ENCODE results near the gene GCH1. TPM values are rescaled to one million over a fixed set of nuclear protein-coding genes. Genes with fewer than 3 reads are reported as not detected.

Gene GCH1
- total RNA-seq, 4 donors from 2014 or later, result 9.5 to 14.3 (median 12.1) TPM

- H3K4me3 ChIP-seq, result no peak overlapping the region
- no peak overlapping the region for H3K27ac ChIP-seq
- peaks cover 2% of the 10 kb centered on the region for H3K27me3 ChIP-seq
- WGBS, result 98% methylated on average over 8 of the region's 8 CpGs
- no peaks in the 10 kb centered on the region for H3K36me3 ChIP-seq
- H3K4me1 ChIP-seq, result peaks cover 11% of the 10 kb centered on the region
- DNase-seq (ENCODE audit: low spot score in 2 of 2), result no peak
- no peaks in the 10 kb centered on the region for H3K9me3 ChIP-seq
- TF ChIP-seq EP300 (IDR thresholded peaks at IDR 0.05) (no peak), POLR2A (IDR thresholded peaks at IDR 0.05) (no peak)
- TF ChIP-seq, protein P1, sequence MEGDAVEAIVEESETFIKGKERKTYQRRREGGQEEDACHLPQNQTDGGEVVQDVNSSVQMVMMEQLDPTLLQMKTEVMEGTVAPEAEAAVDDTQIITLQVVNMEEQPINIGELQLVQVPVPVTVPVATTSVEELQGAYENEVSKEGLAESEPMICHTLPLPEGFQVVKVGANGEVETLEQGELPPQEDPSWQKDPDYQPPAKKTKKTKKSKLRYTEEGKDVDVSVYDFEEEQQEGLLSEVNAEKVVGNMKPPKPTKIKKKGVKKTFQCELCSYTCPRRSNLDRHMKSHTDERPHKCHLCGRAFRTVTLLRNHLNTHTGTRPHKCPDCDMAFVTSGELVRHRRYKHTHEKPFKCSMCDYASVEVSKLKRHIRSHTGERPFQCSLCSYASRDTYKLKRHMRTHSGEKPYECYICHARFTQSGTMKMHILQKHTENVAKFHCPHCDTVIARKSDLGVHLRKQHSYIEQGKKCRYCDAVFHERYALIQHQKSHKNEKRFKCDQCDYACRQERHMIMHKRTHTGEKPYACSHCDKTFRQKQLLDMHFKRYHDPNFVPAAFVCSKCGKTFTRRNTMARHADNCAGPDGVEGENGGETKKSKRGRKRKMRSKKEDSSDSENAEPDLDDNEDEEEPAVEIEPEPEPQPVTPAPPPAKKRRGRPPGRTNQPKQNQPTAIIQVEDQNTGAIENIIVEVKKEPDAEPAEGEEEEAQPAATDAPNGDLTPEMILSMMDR (IDR thresholded peaks at IDR 0.05), result no peak
These were observed 92.9 kb downstream of the GCH1 start for GRCh38 chr14:54809767-54810166.

GRCh38 chr14:54808326-54809161, 94.1 kb downstream of the GCH1 start:
- TF ChIP-seq, protein P1 (IDR thresholded peaks at IDR 0.05), result no peak
- TF ChIP-seq POLR2A (IDR thresholded peaks at IDR 0.05) (no peak), POLR2AphosphoS5 (IDR thresholded peaks at IDR 0.05) (no peak), EP300 (IDR thresholded peaks at IDR 0.05) (no peak)
- no peak overlapping the region for H3K27ac ChIP-seq
- H3K27me3 ChIP-seq, result peaks cover 2% of the 10 kb centered on the region
- no peak for DNase-seq (ENCODE audit: low spot score in 2 of 2)
- peaks cover 11% of the 10 kb centered on the region for H3K4me1 ChIP-seq
- 76% methylated on average over 8 of the region's 8 CpGs for WGBS
- no peaks in the 10 kb centered on the region for H3K9me3 ChIP-seq
- H3K4me3 ChIP-seq, result no peak overlapping the region
- H3K36me3 ChIP-seq, result no peaks in the 10 kb centered on the region

DNA sequence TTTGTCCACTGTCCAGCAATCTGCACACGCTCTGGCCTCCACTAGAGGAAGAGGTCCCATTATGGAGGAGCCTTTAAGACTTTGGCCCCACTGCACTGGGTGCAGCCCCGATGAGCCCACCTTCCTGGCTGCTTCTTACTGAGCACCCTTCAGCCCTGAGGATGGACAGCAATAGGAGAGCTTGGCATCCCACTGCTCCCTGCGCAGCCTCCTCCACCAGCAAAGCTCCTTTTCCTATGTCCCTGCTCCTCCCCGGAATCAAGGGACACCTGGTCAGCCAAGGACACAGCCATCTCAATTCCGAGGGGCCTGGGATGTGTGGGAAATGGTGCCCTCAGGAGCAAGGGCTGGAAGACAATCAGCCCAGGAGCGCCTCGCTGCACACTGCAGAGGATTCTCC, 94.7 kb downstream of the GCH1 start:
- no peak for TF ChIP-seq POLR2AphosphoS5 (IDR thresholded peaks at IDR 0.05)
- H3K9me3 ChIP-seq, result no peaks in the 10 kb centered on the region
- no peak for DNase-seq (ENCODE audit: low spot score in 2 of 2)
- H3K27ac ChIP-seq, result no peak overlapping the region
- H3K27me3 ChIP-seq, result peaks cover 2% of the 10 kb centered on the region
- 97% methylated on average over 5 of the region's 7 CpGs for WGBS
- no peaks in the 10 kb centered on the region for H3K36me3 ChIP-seq
- no peak overlapping the region for H3K4me3 ChIP-seq
- H3K4me1 ChIP-seq, result peaks cover 11% of the 10 kb centered on the region

DNA sequence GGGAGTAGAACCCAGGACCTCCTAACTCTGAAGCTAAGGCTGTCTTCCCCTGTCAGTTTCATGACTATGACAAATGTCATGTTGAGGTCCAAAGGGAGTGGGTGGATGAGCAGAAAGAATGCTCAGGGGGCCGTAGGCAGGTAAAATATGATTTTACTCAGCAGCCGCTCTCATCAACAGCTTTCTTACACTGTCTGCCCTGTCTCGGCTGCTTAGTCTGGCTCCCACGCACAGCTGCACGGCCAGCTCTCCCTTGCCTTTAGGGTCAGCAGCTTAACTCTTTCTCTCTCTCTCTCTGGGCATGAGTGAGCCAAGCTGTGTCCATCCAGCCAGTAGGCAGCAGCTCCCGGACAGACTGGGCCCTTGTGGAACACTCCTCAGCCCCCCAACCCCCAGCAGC, 95.2 kb downstream of the GCH1 start:
- no peak for DNase-seq (ENCODE audit: low spot score in 2 of 2)
- no peaks in the 10 kb centered on the region for H3K36me3 ChIP-seq
- TF ChIP-seq POLR2A (IDR thresholded peaks at IDR 0.05) (no peak), POLR2AphosphoS5 (IDR thresholded peaks at IDR 0.05) (no peak)
- TF ChIP-seq, protein P1 (IDR thresholded peaks at IDR 0.05), result no peak

DNA sequence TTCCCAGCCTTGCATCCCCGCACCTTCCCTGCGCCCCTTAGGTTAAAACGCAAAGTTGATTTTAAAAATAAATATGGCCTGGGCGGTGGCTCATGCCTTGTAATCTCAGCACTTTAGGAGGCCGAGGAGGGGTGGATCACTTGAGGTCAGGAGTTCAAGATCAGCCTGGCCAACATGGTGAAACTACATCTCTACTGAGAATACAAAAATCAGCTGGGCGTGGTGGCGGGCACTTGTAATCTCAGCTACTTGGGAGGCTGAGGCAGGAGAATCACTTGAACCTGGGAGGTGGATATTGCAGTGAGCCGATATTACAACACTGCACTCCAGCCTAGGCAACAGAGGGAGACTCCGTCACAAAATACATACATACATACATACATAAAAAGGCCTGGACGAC, 96.0 kb downstream of the GCH1 start:
- no peak for TF ChIP-seq EP300 (IDR thresholded peaks at IDR 0.05)
- TF ChIP-seq, protein P1 (IDR thresholded peaks at IDR 0.05), result no peak
- TF ChIP-seq POLR2AphosphoS5 (IDR thresholded peaks at IDR 0.05), result no peak
- no peak for TF ChIP-seq POLR2A (IDR thresholded peaks at IDR 0.05)

More for the DNA sequence above, 95.2 kb downstream of the GCH1 start:
- H3K27me3 ChIP-seq, result peaks cover 2% of the 10 kb centered on the region
- WGBS, result 90% methylated on average over 6 of the region's 6 CpGs
- H3K4me1 ChIP-seq, result peaks cover 11% of the 10 kb centered on the region
- no peak overlapping the region for H3K4me3 ChIP-seq
- no peaks in the 10 kb centered on the region for H3K9me3 ChIP-seq
- H3K27ac ChIP-seq, result no peak overlapping the region

More for the DNA sequence above, 96.0 kb downstream of the GCH1 start:
- Histone ChIP-seq H3K4me3 (no peak overlapping the region), H3K27me3 (peaks cover 2% of the 10 kb centered on the region), H3K36me3 (no peaks in the 10 kb centered on the region), H3K9me3 (no peaks in the 10 kb centered on the region), H3K4me1 (peaks cover 11% of the 10 kb centered on the region), H3K27ac (no peak overlapping the region)
- WGBS, result 94% methylated on average over 10 of the region's 10 CpGs
- no peak for DNase-seq (ENCODE audit: low spot score in 2 of 2)

Data from suprapubic skin (tissue), 4 donors.